ENCODE data around the gene SUDS3.

The SUDS3 gene

DNA sequence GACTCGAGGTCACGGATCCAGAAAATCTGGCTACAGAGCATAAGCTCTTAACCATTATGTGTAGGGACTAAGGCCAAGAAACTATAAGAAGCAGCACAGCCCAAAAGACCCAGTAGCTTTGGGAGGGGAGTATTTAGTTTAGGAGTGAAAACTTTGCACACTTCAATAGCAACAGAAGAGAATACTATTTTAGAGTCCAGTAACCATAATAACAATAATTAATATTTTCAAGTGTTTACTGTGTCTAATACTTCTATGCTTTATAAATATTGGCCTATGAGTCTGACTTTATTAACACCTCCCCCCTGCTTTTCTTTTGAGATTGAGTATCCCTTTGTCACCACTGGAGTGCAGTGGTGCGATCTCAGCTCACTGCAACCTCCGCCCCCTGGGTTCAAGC lies 82.8 kb downstream of the SUDS3 start:
- no peak for DNase-seq

DNA sequence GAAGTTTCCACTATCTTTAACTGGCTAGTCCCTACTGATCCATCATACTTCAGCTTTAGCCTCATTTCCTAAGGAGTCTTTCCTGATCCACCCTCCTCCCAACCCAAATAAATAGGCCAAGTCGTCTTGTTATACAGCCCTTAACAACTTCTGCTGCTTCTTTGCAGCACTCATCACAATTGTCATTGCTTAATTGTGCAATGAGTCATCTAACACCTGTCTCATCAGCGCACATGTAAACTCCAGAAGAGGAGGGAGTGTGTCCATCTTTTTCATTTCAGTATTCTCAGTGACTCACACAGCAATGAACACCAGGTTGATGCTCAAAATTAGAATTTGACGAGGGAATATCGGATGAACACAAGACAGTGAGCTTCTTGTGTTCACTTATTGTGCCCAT lies 87.3 kb downstream of the SUDS3 start:
- no peak for DNase-seq

GRCh38 chr12:118465706-118466105 lies 89.4 kb downstream of the SUDS3 start:
- DNase-seq, result no peak

All from activated naive CD4-positive, alpha-beta T cell treated with anti-CD3 and anti-CD28 coated beads, Interleukin-2, amount 50 U/mL, for 16 hours (primary cell).